SK-N-SH (cell line): ENCODE results near the gene LCOR.

Experiments used
- CTCF ChIP-seq: fragments of 200-600 bp; sonication (generic); IDR thresholded peaks from 2 replicates; pipeline ENCODE4 v1.6.1; 2017; ENCODE audit warnings: antibody characterized with exemption, mild to moderate bottlenecking, moderate library complexity
- EZH2phosphoT487 ChIP-seq: fragments of 200-600 bp; sonication (generic); IDR thresholded peaks from 2 replicates; pipeline ENCODE4 v1.6.1; 2017; ENCODE audit warnings: low read depth, mixed run types, mild to moderate bottlenecking, antibody characterized with exemption, moderate library complexity, borderline replicate concordance
- FOXJ3 ChIP-seq: sonication (generic); formaldehyde crosslinking; IDR thresholded peaks from 2 replicates; pipeline ENCODE4 v1.5.1; 2020; ENCODE audit warnings: mild to moderate bottlenecking, missing genetic modification reagents
- GATA2 ChIP-seq: sonication (generic); formaldehyde crosslinking; IDR thresholded peaks from 2 replicates; pipeline ENCODE4 v1.5.0; 2020; ENCODE audit warnings: mild to moderate bottlenecking, missing genetic modification reagents
- RAD21 ChIP-seq: IDR thresholded peaks from 2 replicates; pipeline ENCODE4 v1.6.1; 2012; ENCODE audit warnings: mild to moderate bottlenecking, low read length

GRCh38 chr10:97043563-97043855, 211.4 kb downstream of the LCOR start:
- TF ChIP-seq EZH2phosphoT487 (no peak), CTCF (no peak), RAD21 (no peak), GATA2 (CRISPR knock-in tag) (no peak), FOXJ3 (CRISPR knock-in tag) (no peak)
